ENCODE measurements around the gene UBL4A. TPM values are rescaled to one million over a fixed set of nuclear protein-coding genes. Genes with fewer than 3 reads are reported as not detected.

Gene UBL4A
- total RNA-seq, 1 experiment from 2014 or later, result 30.4 TPM

DNA sequence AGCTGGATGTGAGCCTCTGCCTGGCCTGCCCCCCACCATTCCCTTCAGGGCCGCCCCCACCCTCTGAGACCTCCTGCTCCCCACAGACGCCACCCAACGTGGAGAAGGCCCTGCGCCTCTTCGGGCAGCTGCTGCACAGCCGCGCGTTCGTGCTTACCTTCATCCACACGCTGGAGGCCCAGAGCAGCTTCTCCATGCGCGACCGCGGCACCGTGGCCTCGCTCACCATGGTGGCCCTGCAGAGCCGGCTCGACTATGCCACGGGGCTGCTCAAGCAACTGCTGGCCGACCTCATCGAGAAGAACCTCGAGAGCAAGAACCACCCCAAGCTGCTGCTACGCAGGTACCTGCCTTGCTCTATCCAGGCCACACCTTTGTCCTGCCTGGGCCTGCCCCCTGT is 18.2 kb downstream of the UBL4A start:
- ChIA-PET POLR2A (ENCODE audit: low non-redundant PET) (no interaction called here), CTCF (no interaction called here)
- H3K4me1 ChIP-seq (ENCODE audit: insufficient read depth, low read length, poor library complexity, severe bottlenecking), result no peaks in the 10 kb centered on the region
- no peak overlapping the region for H3K27ac ChIP-seq (ENCODE audit: low read depth, low read length, poor library complexity, severe bottlenecking)
- TF ChIP-seq, protein P1, sequence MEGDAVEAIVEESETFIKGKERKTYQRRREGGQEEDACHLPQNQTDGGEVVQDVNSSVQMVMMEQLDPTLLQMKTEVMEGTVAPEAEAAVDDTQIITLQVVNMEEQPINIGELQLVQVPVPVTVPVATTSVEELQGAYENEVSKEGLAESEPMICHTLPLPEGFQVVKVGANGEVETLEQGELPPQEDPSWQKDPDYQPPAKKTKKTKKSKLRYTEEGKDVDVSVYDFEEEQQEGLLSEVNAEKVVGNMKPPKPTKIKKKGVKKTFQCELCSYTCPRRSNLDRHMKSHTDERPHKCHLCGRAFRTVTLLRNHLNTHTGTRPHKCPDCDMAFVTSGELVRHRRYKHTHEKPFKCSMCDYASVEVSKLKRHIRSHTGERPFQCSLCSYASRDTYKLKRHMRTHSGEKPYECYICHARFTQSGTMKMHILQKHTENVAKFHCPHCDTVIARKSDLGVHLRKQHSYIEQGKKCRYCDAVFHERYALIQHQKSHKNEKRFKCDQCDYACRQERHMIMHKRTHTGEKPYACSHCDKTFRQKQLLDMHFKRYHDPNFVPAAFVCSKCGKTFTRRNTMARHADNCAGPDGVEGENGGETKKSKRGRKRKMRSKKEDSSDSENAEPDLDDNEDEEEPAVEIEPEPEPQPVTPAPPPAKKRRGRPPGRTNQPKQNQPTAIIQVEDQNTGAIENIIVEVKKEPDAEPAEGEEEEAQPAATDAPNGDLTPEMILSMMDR (conservative IDR thresholded peaks at IDR 0.05; ENCODE audit: low read depth, low read length), result no peak
- TF ChIP-seq EZH2 (IDR thresholded peaks at IDR 0.05; ENCODE audit: borderline replicate concordance, low read depth, low read length, poor library complexity, severe bottlenecking), result no peak
- H3K9me3 ChIP-seq (ENCODE audit: low read depth, low read length, poor library complexity, severe bottlenecking), result no peaks in the 10 kb centered on the region
- intact Hi-C loops (cut with micrococcal nuclease; ENCODE audit: unreplicated experiment), result no loop called here
- DNase-seq (ENCODE audit: low spot score), result no peak
- H3K4me3 ChIP-seq (ENCODE audit: low read depth, low read length, poor library complexity, severe bottlenecking), result no peak overlapping the region
- no peaks in the 10 kb centered on the region for H3K27me3 ChIP-seq (replicated peaks; ENCODE audit: insufficient read depth, low read depth, low read length, poor library complexity)
- BruUV-seq (replicated peaks), result no TSS peak
- peaks cover 10% of the 10 kb centered on the region for H3K36me3 ChIP-seq (ENCODE audit: insufficient read depth, low read length, poor library complexity, severe bottlenecking)

DNA sequence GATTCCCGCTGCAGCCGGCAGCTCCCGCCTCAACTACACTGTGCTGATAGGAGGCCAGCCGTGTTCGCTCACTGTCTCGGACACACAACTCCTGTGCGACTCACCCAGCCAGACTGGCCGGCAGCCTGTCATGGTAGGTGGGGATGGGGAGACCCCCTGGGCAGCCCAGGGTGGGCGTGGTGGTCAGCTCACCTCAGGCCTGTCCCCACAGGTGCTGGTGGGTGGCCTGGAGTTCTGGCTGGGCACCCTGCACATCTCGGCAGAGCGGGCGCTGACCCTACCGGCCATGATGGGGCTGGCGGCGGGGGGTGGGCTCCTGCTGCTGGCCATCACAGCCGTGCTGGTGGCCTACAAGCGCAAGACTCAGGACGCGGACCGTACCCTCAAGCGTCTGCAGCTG is 18.9 kb downstream of the UBL4A start:
- no peak overlapping the region for H3K27ac ChIP-seq (ENCODE audit: low read depth, low read length, poor library complexity, severe bottlenecking)
- H3K4me1 ChIP-seq (ENCODE audit: insufficient read depth, low read length, poor library complexity, severe bottlenecking), result no peaks in the 10 kb centered on the region
- peaks cover 10% of the 10 kb centered on the region for H3K36me3 ChIP-seq (ENCODE audit: insufficient read depth, low read length, poor library complexity, severe bottlenecking)
- TF ChIP-seq, protein P1 (conservative IDR thresholded peaks at IDR 0.05; ENCODE audit: low read depth, low read length), result no peak
- TF ChIP-seq EZH2 (IDR thresholded peaks at IDR 0.05; ENCODE audit: borderline replicate concordance, low read depth, low read length, poor library complexity, severe bottlenecking), result no peak
- intact Hi-C loops (cut with micrococcal nuclease; ENCODE audit: unreplicated experiment), result no loop called here
- no peaks in the 10 kb centered on the region for H3K9me3 ChIP-seq (ENCODE audit: low read depth, low read length, poor library complexity, severe bottlenecking)
- no TSS peak for BruUV-seq (replicated peaks)
- no peak for DNase-seq (ENCODE audit: low spot score)
- H3K4me3 ChIP-seq (ENCODE audit: low read depth, low read length, poor library complexity, severe bottlenecking), result no peak overlapping the region
- ChIA-PET CTCF (no interaction called here), POLR2A (ENCODE audit: low non-redundant PET) (no interaction called here)
- H3K27me3 ChIP-seq (replicated peaks; ENCODE audit: insufficient read depth, low read depth, low read length, poor library complexity), result no peaks in the 10 kb centered on the region

DNA sequence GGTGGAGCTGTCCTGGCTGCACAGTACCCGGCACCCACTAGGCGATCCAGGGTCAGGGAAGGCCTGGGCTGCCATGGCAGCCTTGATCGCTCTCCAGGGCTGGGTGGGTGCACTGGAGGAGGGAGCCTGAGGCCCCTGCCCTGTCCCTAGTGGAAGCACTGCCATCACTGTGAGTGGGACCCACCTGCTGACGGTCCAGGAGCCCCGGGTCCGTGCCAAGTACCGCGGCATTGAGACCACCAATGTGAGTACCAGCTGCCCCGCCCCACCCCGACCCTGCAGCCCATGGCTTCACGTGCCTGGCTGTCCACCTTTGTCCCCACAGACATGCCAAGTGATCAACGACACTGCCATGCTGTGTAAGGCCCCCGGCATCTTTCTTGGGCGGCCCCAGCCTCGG is 19.5 kb downstream of the UBL4A start:
- intact Hi-C loops (cut with micrococcal nuclease; ENCODE audit: unreplicated experiment), result no loop called here
- ChIA-PET CTCF (no interaction called here), POLR2A (ENCODE audit: low non-redundant PET) (interaction anchor here (0.6 kb wide), 1 partner anchor 591 kb away, joined by 6 read pairs; no protein-coding TSS in a partner anchor)
- Histone ChIP-seq H3K27me3 (replicated peaks; ENCODE audit: insufficient read depth, low read depth, low read length, poor library complexity) (no peaks in the 10 kb centered on the region), H3K27ac (ENCODE audit: low read depth, low read length, poor library complexity, severe bottlenecking) (no peak overlapping the region), H3K9me3 (ENCODE audit: low read depth, low read length, poor library complexity, severe bottlenecking) (no peaks in the 10 kb centered on the region), H3K4me3 (ENCODE audit: low read depth, low read length, poor library complexity, severe bottlenecking) (no peak overlapping the region), H3K36me3 (ENCODE audit: insufficient read depth, low read length, poor library complexity, severe bottlenecking) (peaks cover 10% of the 10 kb centered on the region), H3K4me1 (ENCODE audit: insufficient read depth, low read length, poor library complexity, severe bottlenecking) (no peaks in the 10 kb centered on the region)
- no peak for TF ChIP-seq EZH2 (IDR thresholded peaks at IDR 0.05; ENCODE audit: borderline replicate concordance, low read depth, low read length, poor library complexity, severe bottlenecking)
- TF ChIP-seq, protein P1 (conservative IDR thresholded peaks at IDR 0.05; ENCODE audit: low read depth, low read length), result no peak
- no peak for DNase-seq (ENCODE audit: low spot score)
- no TSS peak for BruUV-seq (replicated peaks)

Measured in A673 (cell line).